KOPT-K1 (cell line): Measurements from ENCODE around the gene GABARAP.

Experiments
- H3K27ac ChIP-seq: fragments of 200-600 bp; sonication (generic); 2 replicates; pipeline ENCODE4 v1.5.1; 2016; ENCODE audit warnings: antibody characterized with exemption, mild to moderate bottlenecking, low read depth, low read length; ENCODE audit not compliant: poor library complexity, severe bottlenecking
- H3K36me3 ChIP-seq: fragments of 200-600 bp; sonication (generic); 2 replicates; pipeline ENCODE4 v1.5.1; 2017; ENCODE audit warnings: antibody characterized with exemption, mild to moderate bottlenecking, low read length, moderate library complexity; ENCODE audit not compliant: insufficient read depth
- H3K9me3 ChIP-seq: fragments of 200-600 bp; sonication (generic); 2 replicates; pipeline ENCODE4 v1.5.1; 2017; ENCODE audit warnings: antibody characterized with exemption, low read length, mild to moderate bottlenecking; ENCODE audit not compliant: insufficient read depth, poor library complexity, severe bottlenecking

GABARAP gene

DNA sequence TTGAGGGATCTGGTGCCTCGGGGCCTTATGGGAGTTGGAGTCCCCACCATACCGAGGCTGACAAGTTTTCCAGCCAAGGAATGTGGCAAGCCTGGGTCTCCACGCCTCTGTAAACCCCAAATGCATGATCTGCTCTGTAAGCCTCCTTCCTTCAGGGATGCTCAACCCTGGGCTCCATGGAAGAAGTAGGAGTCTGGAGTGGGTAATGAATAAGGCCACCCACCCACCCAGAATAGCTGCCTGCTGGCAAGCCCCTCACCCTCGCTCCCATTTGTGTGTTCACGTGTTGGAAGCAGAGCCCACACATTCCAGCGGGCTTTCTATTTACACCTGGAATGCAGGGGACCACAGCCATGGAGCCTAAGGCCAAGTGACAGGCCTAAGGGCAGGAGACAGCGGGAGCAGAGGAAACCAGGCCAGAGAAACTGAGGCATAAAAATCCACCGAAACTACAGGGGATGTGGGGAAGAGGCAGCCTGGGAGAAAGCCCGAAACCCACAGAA is 27.1 kb downstream of the GABARAP start:
- Histone ChIP-seq H3K27ac (peak overlapping the region; percentile 55), H3K36me3 (no peaks in the 10 kb centered on the region), H3K9me3 (no peaks in the 10 kb centered on the region)

DNA sequence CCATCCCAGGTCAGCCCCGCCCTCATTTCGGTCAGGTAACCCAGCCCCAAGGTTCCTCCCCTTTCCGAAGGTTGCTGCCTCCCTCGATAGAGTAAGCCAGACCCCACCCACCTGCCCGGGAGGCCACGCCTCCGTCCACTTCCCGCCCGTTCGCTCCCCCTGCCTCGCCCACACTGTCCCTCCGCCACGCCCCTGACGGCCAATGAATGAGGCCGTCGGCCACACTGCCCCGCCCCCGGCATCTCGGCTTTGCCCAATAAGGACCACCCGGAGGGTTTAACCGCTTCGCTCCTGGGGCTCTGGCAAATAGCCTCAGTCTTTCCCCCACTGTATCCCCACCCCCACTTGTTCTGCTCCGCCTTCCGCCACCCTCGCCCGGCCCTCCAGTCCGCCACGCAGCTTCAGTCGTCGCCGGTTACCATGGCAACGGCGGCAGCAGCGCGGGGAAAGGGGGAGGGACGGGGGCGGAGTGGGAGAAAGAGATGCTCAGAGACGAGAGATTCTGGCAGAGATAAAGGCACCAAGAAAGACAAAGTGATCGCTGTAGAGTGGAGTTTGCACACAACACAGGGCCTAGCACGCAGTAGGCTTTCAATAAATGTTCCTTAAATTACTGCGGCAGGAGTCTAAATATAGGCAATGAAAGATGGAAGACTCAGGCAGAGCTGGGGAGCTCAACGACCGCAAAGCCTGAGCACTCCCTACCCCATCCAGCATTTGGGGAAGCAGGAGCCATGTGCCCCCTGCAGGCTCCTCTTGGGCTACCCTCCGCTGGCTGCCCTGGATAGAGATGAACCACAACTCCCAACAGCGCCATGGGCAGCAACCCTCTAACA is 27.7 kb downstream of the GABARAP start:
- no peaks in the 10 kb centered on the region for H3K36me3 ChIP-seq
- peak overlapping the region; percentile 55 for H3K27ac ChIP-seq
- no peaks in the 10 kb centered on the region for H3K9me3 ChIP-seq

DNA sequence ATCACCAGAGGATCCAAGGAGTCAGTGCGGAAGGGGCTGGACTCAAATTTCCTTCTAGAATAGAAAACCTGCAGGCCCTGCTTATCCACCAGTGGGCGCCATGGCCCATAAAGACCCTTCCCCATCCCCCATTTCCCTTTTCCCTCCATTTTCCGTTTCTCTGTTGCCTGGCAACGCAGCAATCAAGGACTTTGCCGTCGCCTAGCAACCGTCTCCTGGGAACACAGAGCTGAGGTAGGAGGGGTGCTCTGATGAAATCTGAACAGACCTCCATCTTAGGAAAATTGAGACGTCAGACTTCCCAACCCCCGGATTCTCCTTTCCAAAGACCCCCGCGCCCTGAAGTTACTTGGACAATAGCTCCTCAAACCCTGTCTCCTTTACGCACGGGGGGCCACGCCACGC is 28.4 kb downstream of the GABARAP start:
- Histone ChIP-seq H3K27ac (peak overlapping the region; percentile 55), H3K36me3 (no peaks in the 10 kb centered on the region)

DNA sequence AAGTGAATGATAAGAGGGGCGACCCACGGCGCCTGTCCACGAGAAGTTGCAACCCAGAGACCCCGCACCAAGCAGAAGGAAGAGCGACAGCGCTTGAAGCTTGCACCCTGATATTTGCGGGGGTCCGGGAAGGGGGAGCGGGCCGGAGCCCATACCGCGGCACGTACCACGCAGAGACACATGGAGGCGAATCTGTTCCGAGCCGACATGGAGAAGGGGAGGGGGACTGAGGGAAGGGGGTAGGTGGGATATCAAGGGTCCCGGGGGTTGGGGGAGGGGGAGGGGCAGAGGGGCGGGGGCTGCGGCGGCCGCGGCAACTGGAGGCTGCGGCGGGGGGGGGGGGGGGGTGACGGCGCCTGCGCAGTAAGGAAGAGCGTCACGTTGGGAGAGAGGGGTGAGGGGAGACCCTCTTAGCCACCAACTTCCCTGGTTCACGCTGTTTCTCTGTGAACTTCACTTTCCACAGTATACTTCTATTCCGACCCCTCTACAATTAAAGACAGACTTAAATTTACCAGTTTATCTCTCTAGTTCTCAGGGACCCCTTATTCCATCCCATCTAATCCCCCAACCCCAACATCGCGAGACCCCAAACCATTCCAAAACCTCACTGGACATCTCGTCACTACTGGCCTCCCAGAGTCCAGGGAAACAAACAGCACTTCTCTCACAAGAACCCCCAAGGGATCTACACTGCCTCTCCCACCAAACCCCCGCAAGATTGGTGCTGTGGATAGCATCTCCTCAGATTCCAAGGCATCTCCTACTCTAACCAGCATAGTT is 30.6 kb downstream of the GABARAP start:
- no peak overlapping the region for H3K27ac ChIP-seq
- H3K36me3 ChIP-seq, result no peaks in the 10 kb centered on the region
- no peaks in the 10 kb centered on the region for H3K9me3 ChIP-seq

More for the DNA sequence above, 28.4 kb downstream of the GABARAP start:
- H3K9me3 ChIP-seq, result no peaks in the 10 kb centered on the region

DNA sequence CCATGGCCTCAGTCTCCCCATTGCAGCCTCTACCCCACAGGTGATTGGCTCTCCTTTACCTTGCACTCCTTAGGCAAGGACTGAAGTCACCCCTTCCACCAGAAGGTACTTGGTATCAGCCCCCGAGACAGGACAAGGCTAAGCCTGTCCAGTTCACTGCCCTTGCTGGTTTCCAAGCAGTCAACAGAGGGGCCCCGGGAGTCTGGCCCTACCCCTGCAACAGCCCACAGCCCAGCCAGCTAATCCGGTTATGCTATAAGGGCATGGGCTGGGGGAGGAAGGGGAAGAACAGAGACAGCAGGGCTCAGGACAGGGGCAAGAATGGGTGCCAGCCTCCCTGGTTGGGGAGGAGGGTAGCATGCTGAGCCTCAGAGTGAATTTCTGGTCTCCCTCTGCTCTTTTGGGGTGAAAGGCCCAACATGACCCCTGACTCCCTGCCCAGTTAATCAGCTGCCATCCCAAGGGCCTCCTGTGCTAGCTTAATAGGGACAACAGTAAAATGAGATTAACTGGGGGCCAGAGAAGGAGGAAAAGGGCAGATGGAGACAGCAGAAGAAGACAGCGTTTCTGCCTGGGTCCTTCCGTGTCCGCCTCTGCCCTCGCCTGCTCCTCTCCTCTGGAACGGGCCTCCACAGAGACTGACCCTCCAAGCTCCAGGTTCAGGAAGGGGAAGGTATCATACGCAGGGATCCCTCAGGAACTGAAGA is 33.3 kb downstream of the GABARAP start:
- H3K9me3 ChIP-seq, result no peaks in the 10 kb centered on the region
- no peaks in the 10 kb centered on the region for H3K36me3 ChIP-seq
- no peak overlapping the region for H3K27ac ChIP-seq

DNA sequence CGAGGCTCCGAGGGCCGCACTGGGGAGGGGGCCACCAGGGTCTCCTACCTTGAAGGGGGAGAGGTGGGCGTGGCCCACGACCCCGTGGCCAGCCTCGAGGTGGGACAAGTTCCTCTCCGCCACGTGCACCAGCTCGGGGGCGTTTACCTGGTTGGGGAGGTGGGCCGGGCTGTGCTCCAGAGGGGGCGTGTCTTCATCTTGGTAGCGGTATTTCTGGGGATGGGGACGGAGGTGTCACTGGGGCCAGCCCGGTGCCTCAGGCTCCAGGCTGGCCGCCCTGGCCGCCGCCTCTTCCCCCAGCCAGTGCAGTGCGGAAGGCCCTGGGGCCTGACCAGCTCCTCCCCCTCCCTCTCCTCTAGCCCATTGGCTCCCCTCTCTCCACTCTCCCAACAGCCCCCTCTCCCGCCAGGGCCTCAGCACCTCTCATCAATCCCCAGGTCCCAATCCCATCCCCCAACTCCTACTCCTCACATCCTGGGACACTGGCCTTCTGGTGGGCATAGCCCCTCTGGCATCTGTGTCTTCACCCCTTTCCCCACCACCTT is 34.1 kb downstream of the GABARAP start:
- peaks cover 5% of the 10 kb centered on the region; the same call in 1 of the 2 replicates for H3K36me3 ChIP-seq
- no peaks in the 10 kb centered on the region for H3K9me3 ChIP-seq
- no peak overlapping the region for H3K27ac ChIP-seq

DNA sequence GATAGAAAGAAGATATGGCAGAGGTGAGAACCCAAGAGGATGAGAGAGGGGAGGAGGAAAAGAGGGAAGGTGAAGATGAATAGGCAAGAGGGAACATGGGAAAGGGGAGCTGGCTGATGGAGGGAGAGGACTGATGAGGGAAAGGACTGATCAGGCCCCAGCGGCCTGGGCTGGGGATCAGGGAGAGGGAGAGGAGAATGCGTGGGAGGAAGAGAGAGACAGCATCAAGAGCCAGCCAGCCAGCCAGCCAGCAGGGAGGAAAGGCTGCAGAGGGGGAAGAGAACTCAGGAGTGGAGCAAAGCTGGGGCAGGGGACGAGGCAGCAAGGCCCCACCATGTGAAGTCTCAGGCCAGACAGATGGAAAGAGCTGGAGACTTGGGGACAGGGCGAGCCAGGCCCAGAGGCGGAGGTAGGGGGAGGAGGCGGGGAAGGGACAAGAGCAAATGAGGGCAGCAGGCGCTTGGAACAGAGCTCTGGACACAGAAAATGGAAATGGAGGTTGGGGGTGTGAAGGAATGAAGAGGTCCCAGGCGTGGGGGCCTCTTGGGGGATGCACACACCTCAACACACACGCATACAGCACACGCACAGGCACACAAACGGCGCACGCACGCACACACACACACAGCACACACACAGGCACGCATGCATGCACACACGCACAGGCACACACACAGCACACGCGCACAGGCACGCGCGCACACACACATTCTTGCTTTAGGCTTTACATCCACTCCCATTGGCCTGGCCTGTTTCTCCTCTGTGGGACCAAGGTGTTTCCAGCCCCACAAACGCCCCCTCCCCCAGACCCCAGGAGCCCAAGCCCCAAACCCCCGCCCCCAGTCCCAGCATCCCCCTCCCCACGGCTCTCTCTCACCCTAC is 34.9 kb downstream of the GABARAP start:
- Histone ChIP-seq H3K9me3 (no peaks in the 10 kb centered on the region), H3K27ac (no peak overlapping the region), H3K36me3 (peaks cover 12% of the 10 kb centered on the region)

DNA sequence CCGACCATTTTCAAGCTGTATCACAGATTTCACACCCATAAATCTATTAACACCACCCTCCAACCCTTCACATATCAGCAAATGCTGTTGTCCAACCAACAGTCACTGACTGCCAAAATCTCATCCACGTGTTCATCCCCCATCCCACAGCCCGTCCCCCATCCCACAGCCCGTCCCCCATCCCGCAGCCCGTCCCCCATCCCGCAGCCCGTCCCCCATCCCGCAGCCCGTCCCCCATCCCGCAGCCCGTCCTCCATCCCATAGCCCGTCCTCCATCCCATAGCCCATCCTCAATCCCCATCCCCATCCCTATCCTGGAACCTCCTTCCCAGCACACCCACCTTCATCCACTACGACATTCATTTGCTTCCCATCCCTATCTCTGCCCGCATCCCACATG is 36.7 kb downstream of the GABARAP start:
- Histone ChIP-seq H3K27ac (peak overlapping the region; percentile 60), H3K36me3 (peaks cover 12% of the 10 kb centered on the region)

DNA sequence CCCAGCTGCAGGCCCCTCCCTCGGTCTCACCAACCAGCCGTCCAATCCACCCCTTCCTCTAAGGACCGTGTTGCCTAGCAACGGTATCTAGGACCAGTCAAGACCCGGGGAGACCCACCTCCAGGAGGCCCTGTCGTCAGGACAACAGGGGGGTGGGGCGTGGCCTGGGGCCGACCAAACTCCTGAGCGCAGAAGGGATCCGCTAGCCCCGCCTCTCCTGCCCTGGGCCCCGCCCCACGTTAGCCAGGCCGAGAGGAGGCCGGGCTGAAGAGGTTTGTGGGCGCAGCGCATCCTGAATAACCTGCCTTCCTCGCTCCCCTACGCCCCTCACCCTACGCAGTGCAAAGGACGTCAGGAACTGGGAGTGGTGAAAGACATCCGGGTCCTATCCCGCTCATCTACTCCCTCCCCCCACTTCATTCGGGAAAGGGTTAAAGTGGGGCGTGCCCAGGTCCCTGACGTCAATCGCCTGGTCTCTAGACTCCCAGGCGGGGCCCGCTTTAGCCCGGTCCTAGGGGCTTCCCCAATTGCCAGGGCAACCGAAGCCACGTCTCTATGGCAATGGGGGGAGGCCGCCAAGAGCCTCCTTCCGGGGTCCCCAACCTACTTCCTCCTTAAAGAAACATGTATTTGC is 37.3 kb downstream of the GABARAP start:
- H3K36me3 ChIP-seq, result peaks cover 12% of the 10 kb centered on the region
- peak overlapping the region; percentile 60 for H3K27ac ChIP-seq
- H3K9me3 ChIP-seq, result no peaks in the 10 kb centered on the region

More for the DNA sequence above, 36.7 kb downstream of the GABARAP start:
- no peaks in the 10 kb centered on the region for H3K9me3 ChIP-seq

DNA sequence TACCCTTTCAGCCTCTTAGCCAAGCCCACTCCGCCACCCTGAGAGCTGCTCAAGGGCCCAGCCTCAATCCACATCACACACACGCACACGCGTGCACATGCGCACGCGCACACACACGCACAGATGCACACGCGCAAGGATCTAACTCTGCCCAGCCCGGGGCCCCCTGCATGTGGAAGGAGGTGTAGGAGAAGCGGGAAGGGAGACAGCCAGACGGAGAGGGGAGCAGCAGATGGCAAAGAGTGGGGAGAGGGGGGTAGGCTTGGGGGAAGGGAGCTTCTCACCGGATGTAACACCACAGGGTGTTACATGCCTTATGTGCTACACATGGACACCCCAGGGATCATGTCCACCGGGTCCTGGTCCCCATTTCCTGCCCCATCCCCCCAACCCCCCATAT is 37.9 kb downstream of the GABARAP start:
- peaks cover 12% of the 10 kb centered on the region for H3K36me3 ChIP-seq
- peak overlapping the region; percentile 60 for H3K27ac ChIP-seq
- H3K9me3 ChIP-seq, result no peaks in the 10 kb centered on the region

DNA sequence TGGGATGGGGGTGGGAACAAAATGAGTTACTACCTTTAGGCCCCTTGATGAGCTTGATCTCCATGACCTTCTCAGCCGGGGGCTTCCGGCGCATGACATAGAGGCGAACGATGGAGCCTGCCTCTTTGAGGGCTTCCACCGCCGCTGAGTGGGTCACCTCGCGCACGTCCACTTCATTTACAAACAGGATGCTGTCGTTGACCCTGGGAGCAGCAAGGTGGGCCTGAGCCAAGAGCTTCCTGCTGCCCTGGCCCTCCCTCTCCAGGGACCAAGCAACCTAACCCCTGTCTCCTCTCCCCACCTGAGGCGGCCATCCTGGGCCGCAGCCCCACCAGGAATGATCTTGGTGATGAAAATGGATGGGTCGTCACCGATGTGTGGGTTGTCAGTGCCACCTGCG is 38.9 kb downstream of the GABARAP start:
- Histone ChIP-seq H3K27ac (no peak overlapping the region), H3K36me3 (peaks cover 12% of the 10 kb centered on the region)

DNA sequence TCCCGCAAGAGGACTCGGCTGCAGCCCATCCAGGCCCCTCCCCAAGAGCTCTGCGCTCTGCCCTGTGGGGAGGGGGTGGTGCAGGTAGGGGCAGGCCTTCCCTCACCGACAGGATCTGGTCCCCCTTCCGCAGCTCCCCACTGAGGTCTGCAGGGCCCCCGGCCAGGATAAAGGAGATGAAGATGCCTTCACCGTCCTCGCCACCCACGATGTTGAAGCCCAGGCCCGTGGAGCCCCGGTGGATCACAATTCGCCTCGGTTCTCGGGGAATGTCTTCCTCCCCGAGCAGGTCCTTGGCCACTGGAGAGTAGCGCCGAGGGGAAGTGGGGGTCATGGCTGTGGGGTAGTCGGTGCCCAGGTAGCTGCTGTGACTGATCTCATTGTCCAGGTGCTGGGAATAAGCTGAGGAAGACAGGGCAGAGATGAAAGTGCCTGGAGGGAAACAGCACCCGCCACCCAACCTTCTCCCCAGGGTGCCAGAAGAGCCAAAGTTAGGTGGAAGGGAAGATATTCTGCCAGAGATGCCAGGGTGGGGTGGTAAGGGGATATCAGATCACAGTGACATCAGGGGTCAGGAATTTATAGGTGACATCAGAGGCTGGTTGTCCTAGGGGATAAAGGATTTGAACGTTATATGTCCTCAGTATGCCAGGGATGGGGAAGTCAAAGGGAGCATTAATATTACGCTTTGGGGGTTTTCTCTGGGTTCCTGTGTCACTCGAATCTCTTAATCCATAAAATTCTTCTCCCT is 45.4 kb downstream of the GABARAP start:
- no peak overlapping the region for H3K27ac ChIP-seq
- H3K9me3 ChIP-seq, result no peaks in the 10 kb centered on the region
- peaks cover 10% of the 10 kb centered on the region for H3K36me3 ChIP-seq

More for the DNA sequence above, 38.9 kb downstream of the GABARAP start:
- no peaks in the 10 kb centered on the region for H3K9me3 ChIP-seq

DNA sequence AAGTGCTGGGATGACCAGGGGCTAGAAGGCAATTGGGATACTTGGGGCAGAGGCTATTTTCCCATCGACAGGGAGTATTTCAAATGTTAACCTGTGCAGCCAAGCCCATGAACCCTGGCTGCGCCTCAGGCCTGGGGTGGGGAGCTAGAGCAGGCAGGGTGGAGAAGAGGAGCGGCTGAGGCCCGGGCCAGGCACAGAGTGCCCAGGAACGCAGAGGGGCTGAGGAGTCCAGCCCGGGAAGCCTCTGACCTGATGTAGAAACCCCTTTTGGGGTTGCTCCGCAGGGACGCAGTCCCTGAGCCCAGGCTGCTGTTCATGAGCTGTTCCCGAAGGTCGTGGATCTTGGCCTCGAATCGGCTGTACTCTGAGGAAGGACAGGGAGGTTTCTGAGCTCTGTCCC is 46.3 kb downstream of the GABARAP start:
- Histone ChIP-seq H3K27ac (no peak overlapping the region), H3K9me3 (no peaks in the 10 kb centered on the region), H3K36me3 (peaks cover 14% of the 10 kb centered on the region)
